Measurements from ENCODE around the gene RAB15. TPM values are rescaled to one million over a fixed set of nuclear protein-coding genes. Genes with fewer than 3 reads are reported as not detected.

Gene RAB15
- total RNA-seq, 1 experiment from 2014 or later, result 3.3 TPM

DNA sequence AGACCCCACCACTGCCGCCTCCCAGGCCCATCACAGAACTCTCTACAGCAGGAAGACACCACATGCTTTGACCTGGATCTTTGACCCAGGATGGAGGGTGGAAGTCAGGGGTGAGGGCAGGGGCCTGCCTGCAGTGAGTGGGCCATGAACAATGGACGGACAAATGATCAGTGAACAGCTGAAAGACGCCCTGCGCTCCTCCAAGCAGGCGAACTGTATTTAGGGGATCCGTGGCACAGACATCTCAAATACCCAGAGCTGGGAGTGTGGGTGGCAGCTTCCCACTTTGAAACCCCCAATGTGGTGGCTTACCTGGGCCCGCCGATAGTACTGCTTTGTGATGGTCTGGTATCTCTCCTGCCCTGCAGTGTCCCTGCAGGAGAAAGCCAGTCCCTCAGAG lies 20.8 kb downstream of the RAB15 start:
- H3K4me3 ChIP-seq (replicated peaks in 1 of 2; ENCODE audit: low read depth in 1 of 2, low read length in 2 of 2), result no peak overlapping the region
- H2AFZ ChIP-seq (ENCODE audit: low read depth, low read length, poor library complexity, severe bottlenecking), result no peak overlapping the region
- intact Hi-C loops (cut with micrococcal nuclease), result no loop called here
- H3K9me3 ChIP-seq (ENCODE audit: control insufficient read depth in 1 of 2, insufficient read depth in 1 of 2, low read depth in 1 of 2, low read length in 2 of 2), result no peaks in the 10 kb centered on the region
- no peaks in the 10 kb centered on the region for H3K79me2 ChIP-seq (ENCODE audit: insufficient read depth, low read length)
- no peaks in the 10 kb centered on the region for H4K20me1 ChIP-seq (ENCODE audit: insufficient read depth)
- ChIA-PET CTCF (no interaction called here), RAD21 (ENCODE audit: low non-redundant PET in 1 of 2, low total read pairs in 2 of 2, uncharacterized antibody in 2 of 2, unreplicated experiment in 2 of 2) (no interaction called here), POLR2A (no interaction called here)
- no peaks in the 10 kb centered on the region for H3K9me2 ChIP-seq (ENCODE audit: insufficient read depth)
- TF ChIP-seq POLR2A (IDR thresholded peaks at IDR 0.05; ENCODE audit: borderline replicate concordance, extremely low read depth, insufficient read depth, insufficient read length) (no peak), EZH2 (IDR thresholded peaks at IDR 0.05) (no peak), EZH2phosphoT487 (IDR thresholded peaks at IDR 0.05; ENCODE audit: borderline replicate concordance) (no peak), ELF1 (IDR thresholded peaks at IDR 0.05; ENCODE audit: borderline replicate concordance, low read depth) (no peak), CEBPB (IDR thresholded peaks at IDR 0.05; ENCODE audit: low read depth) (no peak), SRF (IDR thresholded peaks at IDR 0.05; ENCODE audit: low read depth) (no peak), ZNF274 (IDR thresholded peaks at IDR 0.05; ENCODE audit: low read depth, low read length) (no peak), ZFX (IDR thresholded peaks at IDR 0.05) (no peak), EGR1 (IDR thresholded peaks at IDR 0.05; ENCODE audit: low read depth) (no peak), SP1 (IDR thresholded peaks at IDR 0.05; ENCODE audit: low read depth) (no peak), JUND (IDR thresholded peaks at IDR 0.05) (no peak), YY1 (IDR thresholded peaks at IDR 0.05; ENCODE audit: extremely low read depth, insufficient replicate concordance, low read depth, low read length) (no peak), SIN3A (IDR thresholded peaks at IDR 0.05; ENCODE audit: low read depth) (no peak)
- TF ChIP-seq, protein P1, sequence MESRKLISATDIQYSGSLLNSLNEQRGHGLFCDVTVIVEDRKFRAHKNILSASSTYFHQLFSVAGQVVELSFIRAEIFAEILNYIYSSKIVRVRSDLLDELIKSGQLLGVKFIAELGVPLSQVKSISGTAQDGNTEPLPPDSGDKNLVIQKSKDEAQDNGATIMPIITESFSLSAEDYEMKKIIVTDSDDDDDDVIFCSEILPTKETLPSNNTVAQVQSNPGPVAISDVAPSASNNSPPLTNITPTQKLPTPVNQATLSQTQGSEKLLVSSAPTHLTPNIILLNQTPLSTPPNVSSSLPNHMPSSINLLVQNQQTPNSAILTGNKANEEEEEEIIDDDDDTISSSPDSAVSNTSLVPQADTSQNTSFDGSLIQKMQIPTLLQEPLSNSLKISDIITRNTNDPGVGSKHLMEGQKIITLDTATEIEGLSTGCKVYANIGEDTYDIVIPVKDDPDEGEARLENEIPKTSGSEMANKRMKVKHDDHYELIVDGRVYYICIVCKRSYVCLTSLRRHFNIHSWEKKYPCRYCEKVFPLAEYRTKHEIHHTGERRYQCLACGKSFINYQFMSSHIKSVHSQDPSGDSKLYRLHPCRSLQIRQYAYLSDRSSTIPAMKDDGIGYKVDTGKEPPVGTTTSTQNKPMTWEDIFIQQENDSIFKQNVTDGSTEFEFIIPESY (IDR thresholded peaks at IDR 0.05; ENCODE audit: extremely low read depth, insufficient replicate concordance, low read length), result no peak
- TF ChIP-seq, protein P2, sequence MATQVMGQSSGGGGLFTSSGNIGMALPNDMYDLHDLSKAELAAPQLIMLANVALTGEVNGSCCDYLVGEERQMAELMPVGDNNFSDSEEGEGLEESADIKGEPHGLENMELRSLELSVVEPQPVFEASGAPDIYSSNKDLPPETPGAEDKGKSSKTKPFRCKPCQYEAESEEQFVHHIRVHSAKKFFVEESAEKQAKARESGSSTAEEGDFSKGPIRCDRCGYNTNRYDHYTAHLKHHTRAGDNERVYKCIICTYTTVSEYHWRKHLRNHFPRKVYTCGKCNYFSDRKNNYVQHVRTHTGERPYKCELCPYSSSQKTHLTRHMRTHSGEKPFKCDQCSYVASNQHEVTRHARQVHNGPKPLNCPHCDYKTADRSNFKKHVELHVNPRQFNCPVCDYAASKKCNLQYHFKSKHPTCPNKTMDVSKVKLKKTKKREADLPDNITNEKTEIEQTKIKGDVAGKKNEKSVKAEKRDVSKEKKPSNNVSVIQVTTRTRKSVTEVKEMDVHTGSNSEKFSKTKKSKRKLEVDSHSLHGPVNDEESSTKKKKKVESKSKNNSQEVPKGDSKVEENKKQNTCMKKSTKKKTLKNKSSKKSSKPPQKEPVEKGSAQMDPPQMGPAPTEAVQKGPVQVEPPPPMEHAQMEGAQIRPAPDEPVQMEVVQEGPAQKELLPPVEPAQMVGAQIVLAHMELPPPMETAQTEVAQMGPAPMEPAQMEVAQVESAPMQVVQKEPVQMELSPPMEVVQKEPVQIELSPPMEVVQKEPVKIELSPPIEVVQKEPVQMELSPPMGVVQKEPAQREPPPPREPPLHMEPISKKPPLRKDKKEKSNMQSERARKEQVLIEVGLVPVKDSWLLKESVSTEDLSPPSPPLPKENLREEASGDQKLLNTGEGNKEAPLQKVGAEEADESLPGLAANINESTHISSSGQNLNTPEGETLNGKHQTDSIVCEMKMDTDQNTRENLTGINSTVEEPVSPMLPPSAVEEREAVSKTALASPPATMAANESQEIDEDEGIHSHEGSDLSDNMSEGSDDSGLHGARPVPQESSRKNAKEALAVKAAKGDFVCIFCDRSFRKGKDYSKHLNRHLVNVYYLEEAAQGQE (IDR thresholded peaks at IDR 0.05; ENCODE audit: low read depth), result no peak
- TF ChIP-seq, protein P3, sequence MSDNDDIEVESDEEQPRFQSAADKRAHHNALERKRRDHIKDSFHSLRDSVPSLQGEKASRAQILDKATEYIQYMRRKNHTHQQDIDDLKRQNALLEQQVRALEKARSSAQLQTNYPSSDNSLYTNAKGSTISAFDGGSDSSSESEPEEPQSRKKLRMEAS (IDR thresholded peaks at IDR 0.05), result no peak
- TF ChIP-seq, protein P4, sequence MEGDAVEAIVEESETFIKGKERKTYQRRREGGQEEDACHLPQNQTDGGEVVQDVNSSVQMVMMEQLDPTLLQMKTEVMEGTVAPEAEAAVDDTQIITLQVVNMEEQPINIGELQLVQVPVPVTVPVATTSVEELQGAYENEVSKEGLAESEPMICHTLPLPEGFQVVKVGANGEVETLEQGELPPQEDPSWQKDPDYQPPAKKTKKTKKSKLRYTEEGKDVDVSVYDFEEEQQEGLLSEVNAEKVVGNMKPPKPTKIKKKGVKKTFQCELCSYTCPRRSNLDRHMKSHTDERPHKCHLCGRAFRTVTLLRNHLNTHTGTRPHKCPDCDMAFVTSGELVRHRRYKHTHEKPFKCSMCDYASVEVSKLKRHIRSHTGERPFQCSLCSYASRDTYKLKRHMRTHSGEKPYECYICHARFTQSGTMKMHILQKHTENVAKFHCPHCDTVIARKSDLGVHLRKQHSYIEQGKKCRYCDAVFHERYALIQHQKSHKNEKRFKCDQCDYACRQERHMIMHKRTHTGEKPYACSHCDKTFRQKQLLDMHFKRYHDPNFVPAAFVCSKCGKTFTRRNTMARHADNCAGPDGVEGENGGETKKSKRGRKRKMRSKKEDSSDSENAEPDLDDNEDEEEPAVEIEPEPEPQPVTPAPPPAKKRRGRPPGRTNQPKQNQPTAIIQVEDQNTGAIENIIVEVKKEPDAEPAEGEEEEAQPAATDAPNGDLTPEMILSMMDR (IDR thresholded peaks at IDR 0.05 in 2 of 3, conservative IDR thresholded peaks at IDR 0.05 in 1 of 3; ENCODE audit: borderline replicate concordance in 1 of 3, insufficient read depth in 1 of 3, low read depth in 2 of 3, low read length in 2 of 3), result no peak
- no peaks in the 10 kb centered on the region for H3K36me3 ChIP-seq (ENCODE audit: control insufficient read depth in 1 of 2, insufficient read depth in 2 of 2, low read length in 2 of 2)
- ATAC-seq (no peak), DNase-seq (ENCODE audit: low read depth, low spot score) (no peak)
- H3K9ac ChIP-seq (ENCODE audit: low read length), result no peak overlapping the region
- no TSS peak for BruUV-seq (replicated peaks)
- H3K4me1 ChIP-seq (ENCODE audit: control insufficient read depth in 1 of 2, insufficient read depth in 2 of 2, low read length in 2 of 2), result no peaks in the 10 kb centered on the region
- no peaks in the 10 kb centered on the region for H3K27me3 ChIP-seq (ENCODE audit: insufficient read depth, low read length)
- no peak overlapping the region for H3K27ac ChIP-seq (ENCODE audit: low read depth, low read length)
- H3K4me2 ChIP-seq (ENCODE audit: low read length), result no peak overlapping the region
